ENCODE results near the gene MTAP.

DNA sequence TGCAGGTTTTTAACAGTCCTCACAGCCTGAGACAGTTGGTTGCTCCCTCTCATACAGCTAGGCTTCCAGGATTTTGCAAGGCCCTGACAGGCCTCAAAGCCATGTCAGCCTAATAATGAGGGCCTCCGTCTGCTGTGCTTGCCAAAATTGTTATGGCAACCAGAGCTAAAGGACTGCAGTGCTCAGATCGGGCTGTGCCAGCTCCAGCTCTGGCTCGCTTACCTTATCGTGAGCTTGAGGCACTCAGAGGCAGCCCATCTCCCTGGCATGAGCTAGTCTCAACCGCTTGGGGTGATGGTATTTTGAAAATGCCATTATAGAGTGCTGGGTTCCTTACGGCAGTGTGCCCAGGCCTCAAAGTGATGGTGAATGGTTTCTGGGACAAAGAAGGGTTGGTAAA, 8.4 kb downstream of the MTAP start:
- TF ChIP-seq, protein P1, sequence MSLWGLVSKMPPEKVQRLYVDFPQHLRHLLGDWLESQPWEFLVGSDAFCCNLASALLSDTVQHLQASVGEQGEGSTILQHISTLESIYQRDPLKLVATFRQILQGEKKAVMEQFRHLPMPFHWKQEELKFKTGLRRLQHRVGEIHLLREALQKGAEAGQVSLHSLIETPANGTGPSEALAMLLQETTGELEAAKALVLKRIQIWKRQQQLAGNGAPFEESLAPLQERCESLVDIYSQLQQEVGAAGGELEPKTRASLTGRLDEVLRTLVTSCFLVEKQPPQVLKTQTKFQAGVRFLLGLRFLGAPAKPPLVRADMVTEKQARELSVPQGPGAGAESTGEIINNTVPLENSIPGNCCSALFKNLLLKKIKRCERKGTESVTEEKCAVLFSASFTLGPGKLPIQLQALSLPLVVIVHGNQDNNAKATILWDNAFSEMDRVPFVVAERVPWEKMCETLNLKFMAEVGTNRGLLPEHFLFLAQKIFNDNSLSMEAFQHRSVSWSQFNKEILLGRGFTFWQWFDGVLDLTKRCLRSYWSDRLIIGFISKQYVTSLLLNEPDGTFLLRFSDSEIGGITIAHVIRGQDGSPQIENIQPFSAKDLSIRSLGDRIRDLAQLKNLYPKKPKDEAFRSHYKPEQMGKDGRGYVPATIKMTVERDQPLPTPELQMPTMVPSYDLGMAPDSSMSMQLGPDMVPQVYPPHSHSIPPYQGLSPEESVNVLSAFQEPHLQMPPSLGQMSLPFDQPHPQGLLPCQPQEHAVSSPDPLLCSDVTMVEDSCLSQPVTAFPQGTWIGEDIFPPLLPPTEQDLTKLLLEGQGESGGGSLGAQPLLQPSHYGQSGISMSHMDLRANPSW (CRISPR knock-in tag; conservative IDR thresholded peaks at IDR 0.05; ENCODE audit: low read depth) = no peak
- TF ChIP-seq CTCF (IDR thresholded peaks at IDR 0.05) (no peak), ZNF121 (CRISPR knock-in tag; IDR thresholded peaks at IDR 0.05) (no peak), MAX (CRISPR knock-in tag; IDR thresholded peaks at IDR 0.05) (no peak)
